GM19239 (cell line): ENCODE data around the gene DNAAF5.

Experiments used
- DNase-seq: peaks from one replicate; pipeline ENCODE4 v3.0.0; 2011; ENCODE audit warnings: low spot score; ENCODE audit not compliant: insufficient read length
- FAIRE-seq: peaks from 2 replicates; lab custom pipeline; 2011; peaks lifted over from hg19 to GRCh38; lab: Jason Lieb, UNC

DNAAF5 gene

GRCh38 chr7:726084-726853 is at the start of gene DNAAF5:
Gene DNAAF5 (plus strand): TSS chr7:726699. CDS start chr7:726721, 22 bp downstream.
- peak; percentile 70 for FAIRE-seq
- DNase-seq: peak; percentile 97

- no peak for DNase-seq
- FAIRE-seq: no peak
Observed at GRCh38 chr7:676972-677385, 49.5 kb upstream of the DNAAF5 start.

- FAIRE-seq: no peak
- no peak for DNase-seq
Observed at GRCh38 chr7:680411-681127, 45.9 kb upstream of the DNAAF5 start.

- FAIRE-seq: no peak
- DNase-seq: no peak
Observed at GRCh38 chr7:681551-682307, 44.8 kb upstream of the DNAAF5 start.

GRCh38 chr7:682810-683209 is 43.7 kb upstream of the DNAAF5 start:
- DNase-seq: no peak
- FAIRE-seq: no peak

- FAIRE-seq (no peak), DNase-seq (no peak)
Observed at GRCh38 chr7:683526-684205, 42.8 kb upstream of the DNAAF5 start.

- DNase-seq (no peak), FAIRE-seq (no peak)
Observed at GRCh38 chr7:684416-684815, 42.1 kb upstream of the DNAAF5 start.

- FAIRE-seq: no peak
Observed at GRCh38 chr7:685540-685939, 41.0 kb upstream of the DNAAF5 start.

GRCh38 chr7:690478-691360 is 35.8 kb upstream of the DNAAF5 start:
- no peak for FAIRE-seq
- no peak for DNase-seq

More at GRCh38 chr7:685540-685939, 41.0 kb upstream of the DNAAF5 start:
- no peak for DNase-seq

GRCh38 chr7:691361-692045 is 35.0 kb upstream of the DNAAF5 start:
- no peak for FAIRE-seq
- DNase-seq: no peak

- FAIRE-seq (no peak), DNase-seq (no peak)
Observed at GRCh38 chr7:693280-693679, 33.2 kb upstream of the DNAAF5 start.

- no peak for FAIRE-seq
Observed at GRCh38 chr7:696426-696811, 30.1 kb upstream of the DNAAF5 start.

GRCh38 chr7:696812-697551 is 29.5 kb upstream of the DNAAF5 start:
- DNase-seq (no peak), FAIRE-seq (no peak)

More at GRCh38 chr7:696426-696811, 30.1 kb upstream of the DNAAF5 start:
- DNase-seq: no peak

GRCh38 chr7:698515-699475 is 27.7 kb upstream of the DNAAF5 start:
- FAIRE-seq (no peak), DNase-seq (no peak)

- DNase-seq (no peak), FAIRE-seq (no peak)
Observed at GRCh38 chr7:699476-700170, 26.9 kb upstream of the DNAAF5 start.

- FAIRE-seq: no peak
- DNase-seq: no peak
Observed at GRCh38 chr7:701086-701671, 25.3 kb upstream of the DNAAF5 start.
